Memory B cell (primary cell): ENCODE data around the gene TEKTIP1.

Experiments
- ATAC-seq: fragments of 150-1000 bp; cut with Tn5 transposase; 2 replicates; pipeline ENCODE4 v1.10.0; 2021; ENCODE audit warnings: low read depth, mild to moderate bottlenecking, moderate library complexity
- DNase-seq, 2 donors: peaks; one replicate each; pipeline ENCODE4 v3.0.0; 2022; ENCODE audit warnings: low spot score in 2 of 2
- H3K27ac Mint-ChIP-seq: one replicate; pipeline ENCODE4 v1.8.0; 2022; ENCODE audit warnings: mild to moderate bottlenecking, moderate library complexity, mixed read lengths
- H3K27me3 Mint-ChIP-seq: one replicate; pipeline ENCODE4 v1.8.0; 2022; ENCODE audit warnings: mixed read lengths
- H3K36me3 Mint-ChIP-seq: one replicate; pipeline ENCODE4 v1.8.0; 2022; ENCODE audit warnings: mild to moderate bottlenecking, mixed read lengths
- H3K4me1 Mint-ChIP-seq: one replicate; pipeline ENCODE4 v1.8.0; 2022; ENCODE audit warnings: mixed read lengths
- H3K4me3 Mint-ChIP-seq: one replicate; pipeline ENCODE4 v1.8.0; 2022; ENCODE audit warnings: mild to moderate bottlenecking, moderate library complexity, mixed read lengths
- H3K9me3 Mint-ChIP-seq: one replicate; pipeline ENCODE4 v1.8.0; 2022; ENCODE audit warnings: mixed read lengths

The TEKTIP1 gene

DNA sequence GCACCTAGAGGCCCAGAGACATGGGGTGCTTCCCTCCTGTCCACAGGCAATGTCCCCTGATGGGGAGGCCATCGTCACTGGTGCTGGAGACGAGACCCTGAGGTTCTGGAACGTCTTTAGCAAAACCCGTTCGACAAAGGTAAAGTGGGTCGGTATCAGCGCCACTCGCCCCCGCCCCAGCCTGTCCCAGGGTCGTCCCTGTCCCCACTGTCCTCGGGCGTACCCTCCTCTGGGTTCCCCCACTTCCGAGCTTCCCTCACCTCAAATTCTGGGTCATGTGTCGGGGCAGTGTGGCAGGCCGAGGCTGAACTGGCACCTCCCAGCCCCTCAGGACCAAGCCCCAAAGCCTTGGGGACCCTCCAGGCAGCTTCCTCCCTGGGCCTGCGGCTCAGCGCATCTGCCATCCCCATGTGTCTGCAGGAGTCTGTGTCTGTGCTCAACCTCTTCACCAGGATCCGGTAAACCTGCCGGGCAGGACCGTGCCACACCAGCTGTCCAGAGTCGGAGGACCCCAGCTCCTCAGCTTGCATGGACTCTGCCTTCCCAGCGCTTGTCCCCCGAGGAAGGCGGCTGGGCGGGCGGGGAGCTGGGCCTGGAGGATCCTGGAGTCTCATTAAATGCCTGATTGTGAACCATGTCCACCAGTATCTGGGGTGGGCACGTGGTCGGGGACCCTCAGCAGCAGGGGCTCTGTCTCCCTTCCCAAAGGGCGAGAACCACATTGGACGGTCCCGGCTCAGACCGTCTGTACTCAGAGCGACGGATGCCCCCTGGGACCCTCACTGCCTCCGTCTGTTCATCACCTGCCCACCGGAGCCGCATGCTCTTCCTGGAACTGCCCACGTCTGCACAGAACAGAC is 4.4 kb upstream of the TEKTIP1 start:
- H3K36me3 Mint-ChIP-seq: peaks cover 17% of the 10 kb centered on the region
- H3K4me1 Mint-ChIP-seq: no peaks in the 10 kb centered on the region
- no peak overlapping the region for H3K27ac Mint-ChIP-seq
- no peaks in the 10 kb centered on the region for H3K9me3 Mint-ChIP-seq
- DNase-seq: no peak
- H3K27me3 Mint-ChIP-seq: no peaks in the 10 kb centered on the region
- no peak overlapping the region for H3K4me3 Mint-ChIP-seq
- no peak for ATAC-seq

DNA sequence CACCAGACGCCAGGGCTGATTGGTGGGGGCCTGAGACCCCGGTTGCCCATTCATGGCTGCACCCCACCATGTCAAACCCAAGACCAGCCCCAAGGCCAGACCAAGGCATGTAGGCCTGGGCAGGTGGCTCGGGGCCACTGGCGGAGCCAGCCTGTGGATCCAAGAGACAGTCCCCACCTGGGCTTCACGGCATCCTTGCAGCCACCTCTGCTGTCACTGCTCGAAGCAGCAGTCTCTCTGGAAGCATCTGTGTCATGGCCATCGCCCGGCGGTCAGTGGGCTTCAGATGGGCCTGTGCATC is 3.8 kb upstream of the TEKTIP1 start:
- H3K9me3 Mint-ChIP-seq: no peaks in the 10 kb centered on the region
- peaks cover 19% of the 10 kb centered on the region for H3K36me3 Mint-ChIP-seq

DNA sequence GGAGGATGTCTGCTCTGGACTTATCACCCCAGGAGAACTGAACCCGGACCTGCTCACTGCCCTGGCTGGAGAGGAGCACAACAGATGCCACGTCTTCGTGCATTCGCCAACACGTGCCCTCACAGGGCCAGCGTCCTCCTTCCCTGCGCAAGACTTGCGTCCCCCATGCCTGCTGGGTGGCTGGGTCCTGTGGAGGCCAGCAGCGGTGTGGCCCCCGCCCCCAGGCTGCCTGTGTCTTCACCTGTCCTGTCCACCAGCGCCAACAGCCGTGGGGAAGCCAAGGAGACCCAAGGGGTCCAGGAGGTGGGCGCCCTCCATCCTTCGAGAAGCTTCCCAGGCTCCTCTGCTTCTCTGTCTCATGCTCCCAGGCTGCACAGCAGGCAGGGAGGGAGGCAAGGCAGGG is 3.4 kb upstream of the TEKTIP1 start:
- Mint-ChIP-seq H3K4me3 (no peak overlapping the region), H3K27me3 (no peaks in the 10 kb centered on the region), H3K4me1 (no peaks in the 10 kb centered on the region), H3K27ac (no peak overlapping the region), H3K9me3 (no peaks in the 10 kb centered on the region), H3K36me3 (peaks cover 19% of the 10 kb centered on the region)
- no peak for ATAC-seq
- no peak for DNase-seq

More for the DNA sequence above, 3.8 kb upstream of the TEKTIP1 start:
- DNase-seq (no peak), ATAC-seq (no peak)
- Mint-ChIP-seq H3K27me3 (no peaks in the 10 kb centered on the region), H3K27ac (no peak overlapping the region), H3K4me1 (no peaks in the 10 kb centered on the region), H3K4me3 (no peak overlapping the region)

DNA sequence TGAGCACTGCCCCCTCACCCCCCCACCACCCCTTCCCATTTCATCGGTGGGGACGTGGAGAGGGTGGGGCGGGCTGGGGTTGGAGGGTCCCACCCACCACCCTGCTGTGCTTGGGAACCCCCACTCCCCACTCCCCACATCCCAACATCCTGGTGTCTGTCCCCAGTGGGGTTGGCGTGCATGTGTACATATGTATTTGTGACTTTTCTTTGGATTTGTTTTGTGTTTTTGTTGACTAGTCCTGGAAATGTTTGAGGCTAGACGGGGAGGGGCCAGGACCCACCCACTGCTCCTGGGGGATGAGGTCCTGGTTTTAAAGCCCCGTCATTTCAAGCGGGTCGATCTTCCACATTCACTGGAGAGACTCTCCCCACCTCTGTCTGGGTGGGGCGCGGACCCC is 3.0 kb upstream of the TEKTIP1 start:
- ATAC-seq: no peak

DNA sequence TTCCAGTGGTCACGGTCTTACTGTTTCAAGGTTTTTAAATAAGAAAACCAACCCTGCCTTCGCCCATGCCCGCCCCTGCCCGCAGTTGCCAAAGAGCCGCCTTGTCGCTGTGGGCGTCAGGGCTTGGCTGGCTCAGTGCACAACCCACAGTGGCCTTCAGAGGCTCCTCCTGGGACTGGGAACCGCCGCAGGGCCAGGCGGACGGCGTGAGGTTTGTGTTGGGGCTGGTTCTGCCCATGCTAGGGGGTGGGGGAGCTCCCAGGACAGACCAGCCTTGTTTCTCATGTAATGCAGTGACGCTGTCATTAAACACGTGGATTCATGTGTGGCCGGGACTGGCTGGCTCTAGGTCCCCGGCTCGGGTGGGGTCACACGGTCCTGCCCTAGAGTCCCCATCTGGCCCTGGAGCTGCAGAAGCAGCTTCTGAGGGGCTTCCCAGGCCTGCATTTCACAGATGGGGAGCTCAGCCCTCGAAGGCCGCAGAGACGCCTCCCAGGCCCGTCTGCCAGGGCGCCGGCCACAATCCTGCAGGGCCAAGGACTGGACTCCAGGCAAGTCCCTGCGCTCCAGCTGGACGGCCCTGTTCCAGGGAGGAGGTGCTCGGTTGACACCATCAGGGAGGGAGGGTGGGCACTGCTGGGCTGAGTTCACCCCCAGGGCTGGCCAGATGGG is 2.4 kb upstream of the TEKTIP1 start:
- Mint-ChIP-seq H3K36me3 (peaks cover 19% of the 10 kb centered on the region), H3K27ac (peak overlapping the region; percentile 59), H3K4me3 (no peak overlapping the region), H3K9me3 (no peaks in the 10 kb centered on the region), H3K4me1 (no peaks in the 10 kb centered on the region), H3K27me3 (no peaks in the 10 kb centered on the region)
- ATAC-seq (no peak), DNase-seq (no peak)

More for the DNA sequence above, 3.0 kb upstream of the TEKTIP1 start:
- Mint-ChIP-seq H3K27me3 (no peaks in the 10 kb centered on the region), H3K9me3 (no peaks in the 10 kb centered on the region), H3K4me1 (no peaks in the 10 kb centered on the region), H3K4me3 (no peak overlapping the region), H3K27ac (no peak overlapping the region), H3K36me3 (peaks cover 19% of the 10 kb centered on the region)
- no peak for DNase-seq

DNA sequence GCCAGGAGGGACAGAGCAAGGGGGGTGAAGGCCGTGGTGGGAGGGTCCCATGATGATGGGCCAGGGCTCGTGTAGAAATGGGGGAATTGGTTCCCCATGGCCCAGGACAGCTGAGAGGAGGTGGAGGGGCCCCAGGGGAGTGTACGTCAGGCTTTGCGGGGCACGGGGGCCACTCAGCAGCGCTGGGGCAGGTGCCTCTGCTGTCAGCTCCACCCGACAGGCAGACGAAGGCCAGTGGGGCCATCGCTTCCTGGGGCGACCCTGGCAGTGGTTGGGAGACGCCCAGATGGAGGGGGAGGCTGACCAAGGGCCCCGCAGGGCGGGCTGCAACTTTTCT is 1.9 kb upstream of the TEKTIP1 start:
- no peaks in the 10 kb centered on the region for H3K9me3 Mint-ChIP-seq
- H3K36me3 Mint-ChIP-seq: peaks cover 19% of the 10 kb centered on the region
- H3K27me3 Mint-ChIP-seq: no peaks in the 10 kb centered on the region
- H3K4me3 Mint-ChIP-seq: no peak overlapping the region
- H3K4me1 Mint-ChIP-seq: no peaks in the 10 kb centered on the region
- ATAC-seq (no peak), DNase-seq (no peak)
- H3K27ac Mint-ChIP-seq: peak overlapping the region; percentile 59

DNA sequence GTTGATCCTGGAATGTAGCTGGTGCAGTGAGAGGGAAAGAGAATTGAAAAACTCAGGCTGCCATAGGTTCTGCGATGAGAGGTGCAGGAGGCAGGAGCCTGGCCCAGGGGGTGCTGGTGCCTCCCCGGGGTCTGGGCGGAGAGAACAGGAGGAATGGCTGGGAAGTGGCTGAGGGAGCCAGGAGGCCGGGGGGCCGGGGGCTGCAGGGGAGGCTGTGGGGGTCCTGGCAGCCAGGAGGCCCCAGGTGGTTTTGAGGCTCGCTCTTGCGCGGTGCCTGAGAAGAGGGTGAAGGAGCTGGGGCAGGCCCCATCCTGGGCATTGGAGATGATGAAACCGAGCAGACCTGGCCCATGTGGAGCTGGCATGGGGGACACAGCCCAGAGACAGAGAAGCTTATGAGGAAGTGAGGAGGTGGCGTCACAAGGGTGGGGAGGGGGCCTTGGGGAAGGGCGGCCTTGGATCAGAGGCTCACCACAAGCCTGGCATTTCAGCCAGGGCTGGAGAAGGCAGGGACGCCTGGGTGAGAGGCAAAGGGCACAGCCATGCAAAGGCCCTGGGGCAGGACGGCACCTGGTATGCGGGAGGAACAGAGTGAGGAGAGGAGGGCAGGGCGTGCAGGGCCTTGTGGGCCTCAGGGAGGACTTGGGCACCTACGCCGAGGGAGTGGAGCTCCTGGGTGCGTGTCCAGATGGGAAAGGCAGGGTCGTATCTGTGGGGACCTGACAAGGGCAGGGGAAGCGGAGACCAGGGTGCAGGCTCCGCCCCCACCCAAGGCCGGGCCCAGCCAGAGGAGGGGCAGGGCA is 1.3 kb upstream of the TEKTIP1 start:
- Mint-ChIP-seq H3K4me1 (no peaks in the 10 kb centered on the region), H3K4me3 (no peak overlapping the region), H3K27ac (peak overlapping the region; percentile 59), H3K27me3 (no peaks in the 10 kb centered on the region), H3K9me3 (no peaks in the 10 kb centered on the region), H3K36me3 (peaks cover 16% of the 10 kb centered on the region)
- no peak for ATAC-seq
- no peak for DNase-seq

DNA sequence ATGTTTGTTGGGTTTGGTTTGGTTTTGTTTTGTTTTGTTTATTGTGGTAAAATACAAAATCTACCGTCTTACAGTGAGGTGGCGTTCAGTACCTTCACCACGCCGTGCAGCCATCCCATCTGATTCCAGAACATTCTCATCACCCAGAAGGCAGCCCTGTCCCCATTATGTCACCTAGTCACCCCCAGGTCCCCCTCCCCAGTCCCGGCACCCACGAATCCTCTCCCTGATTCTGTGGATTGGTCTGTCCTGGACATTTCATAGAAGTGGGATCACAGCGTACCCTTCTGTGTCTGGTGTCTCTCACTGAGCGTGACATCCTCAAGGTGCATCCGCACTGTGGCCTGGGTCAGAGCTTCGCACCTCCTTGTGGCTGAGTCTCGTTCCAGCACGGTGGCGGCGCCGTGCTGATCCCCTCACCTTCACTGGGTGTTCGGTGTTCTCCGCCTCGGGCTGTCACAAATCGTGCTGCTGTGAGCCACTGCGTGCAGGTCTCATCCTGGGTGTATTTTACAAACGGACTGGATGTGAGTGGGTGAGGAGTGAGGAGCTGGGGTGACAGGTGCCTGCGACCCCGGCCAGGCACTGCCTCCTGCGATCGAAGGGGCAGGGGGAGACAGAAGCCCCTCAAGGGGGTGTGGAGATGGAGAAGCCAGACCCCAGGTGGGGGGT is 580 bp upstream of the TEKTIP1 start:
- H3K9me3 Mint-ChIP-seq: no peaks in the 10 kb centered on the region

DNA sequence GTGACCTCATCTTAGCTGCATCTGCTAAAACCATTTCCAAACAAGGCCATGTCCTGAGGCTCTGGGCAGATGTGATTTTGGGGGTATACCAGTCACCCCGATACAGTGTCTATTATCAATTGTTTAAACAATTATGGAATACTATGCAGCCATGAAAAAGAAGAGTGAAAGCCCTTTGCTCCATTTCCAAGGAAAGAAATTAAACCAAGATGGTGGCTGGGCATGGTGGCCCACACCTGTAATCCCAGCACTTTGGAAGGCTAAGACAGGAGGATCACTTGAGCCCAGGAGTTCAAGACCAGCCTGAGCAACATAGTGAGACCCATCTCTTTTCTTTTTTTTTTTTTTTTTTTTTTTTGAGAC is 763 bp downstream of the TEKTIP1 start:
- DNase-seq (no peak), ATAC-seq (no peak)
- no peaks in the 10 kb centered on the region for H3K27me3 Mint-ChIP-seq
- H3K36me3 Mint-ChIP-seq: peaks cover 11% of the 10 kb centered on the region
- H3K4me3 Mint-ChIP-seq: no peak overlapping the region
- H3K27ac Mint-ChIP-seq: no peak overlapping the region
- no peaks in the 10 kb centered on the region for H3K4me1 Mint-ChIP-seq
- H3K9me3 Mint-ChIP-seq: no peaks in the 10 kb centered on the region

More for the DNA sequence above, 580 bp upstream of the TEKTIP1 start:
- ATAC-seq (no peak), DNase-seq (no peak)
- no peak overlapping the region for H3K27ac Mint-ChIP-seq
- H3K27me3 Mint-ChIP-seq: no peaks in the 10 kb centered on the region
- H3K36me3 Mint-ChIP-seq: peaks cover 15% of the 10 kb centered on the region
- no peaks in the 10 kb centered on the region for H3K4me1 Mint-ChIP-seq
- H3K4me3 Mint-ChIP-seq: no peak overlapping the region

DNA sequence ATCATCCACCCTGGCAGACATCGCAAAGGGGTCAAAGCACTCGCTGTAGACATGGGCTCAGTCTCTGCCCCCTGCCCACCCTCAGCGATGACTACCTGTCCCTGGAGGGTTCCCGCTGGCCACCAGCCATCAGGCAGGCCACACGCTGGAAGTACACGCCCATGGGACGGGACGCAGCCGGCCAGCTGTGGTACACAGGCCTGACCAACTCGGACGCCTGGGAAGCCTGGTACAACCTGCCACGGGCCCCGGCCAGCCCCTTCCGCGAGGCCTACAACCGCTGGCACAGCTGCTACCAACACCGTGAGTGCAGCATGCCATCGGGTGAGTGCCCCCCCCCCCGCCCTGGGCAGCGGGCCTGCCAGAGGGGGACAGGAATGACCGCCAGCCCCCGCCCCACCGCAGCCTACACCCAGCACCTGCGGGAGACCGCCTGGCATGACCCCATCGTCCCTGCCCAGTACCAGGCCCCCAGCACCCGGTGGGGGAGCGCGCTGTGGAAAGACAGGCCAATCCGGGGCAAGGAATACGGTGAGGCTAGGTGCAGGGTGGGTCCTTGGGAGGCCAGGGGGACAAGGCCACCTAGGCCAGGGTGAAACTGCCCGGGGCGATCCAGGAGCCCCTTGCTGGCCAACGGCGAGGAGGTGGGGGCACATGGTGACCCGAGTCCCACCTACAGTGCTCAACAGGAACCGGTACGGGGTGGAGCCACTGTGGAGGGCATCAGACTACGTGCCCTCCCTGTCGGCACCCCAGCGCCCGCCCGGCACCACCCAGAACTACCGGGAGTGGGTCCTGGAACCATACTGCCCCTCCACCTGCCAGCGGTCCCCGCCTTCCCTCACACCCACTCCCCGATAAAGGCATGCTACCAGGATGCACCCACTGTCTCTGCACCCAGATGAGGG is 4.4 kb downstream of the TEKTIP1 start:
- Mint-ChIP-seq H3K4me1 (peaks cover 8% of the 10 kb centered on the region), H3K27ac (no peak overlapping the region), H3K4me3 (no peak overlapping the region), H3K36me3 (peaks cover 12% of the 10 kb centered on the region), H3K27me3 (no peaks in the 10 kb centered on the region), H3K9me3 (no peaks in the 10 kb centered on the region)
- no peak for DNase-seq
- ATAC-seq: no peak

DNA sequence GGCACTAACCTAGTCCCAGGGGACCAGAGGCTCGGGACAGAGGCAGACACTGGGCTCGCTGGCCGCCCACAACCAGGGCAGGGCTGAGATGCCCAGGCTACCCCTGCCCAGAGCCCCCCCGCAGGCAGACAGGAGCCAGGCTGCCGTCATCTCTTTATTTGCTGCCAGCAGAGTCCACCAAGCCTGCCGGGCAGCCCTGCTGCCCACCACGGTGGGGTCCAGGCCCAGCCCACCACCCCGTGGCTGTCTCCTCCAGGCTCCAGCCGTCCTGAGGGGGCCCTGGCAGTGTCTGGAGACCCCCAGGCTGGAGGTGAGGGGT is 5.0 kb downstream of the TEKTIP1 start:
- Mint-ChIP-seq H3K27ac (no peak overlapping the region), H3K9me3 (no peaks in the 10 kb centered on the region), H3K27me3 (no peaks in the 10 kb centered on the region), H3K4me1 (peaks cover 8% of the 10 kb centered on the region), H3K36me3 (peaks cover 12% of the 10 kb centered on the region), H3K4me3 (no peak overlapping the region)
- DNase-seq: no peak
- no peak for ATAC-seq

DNA sequence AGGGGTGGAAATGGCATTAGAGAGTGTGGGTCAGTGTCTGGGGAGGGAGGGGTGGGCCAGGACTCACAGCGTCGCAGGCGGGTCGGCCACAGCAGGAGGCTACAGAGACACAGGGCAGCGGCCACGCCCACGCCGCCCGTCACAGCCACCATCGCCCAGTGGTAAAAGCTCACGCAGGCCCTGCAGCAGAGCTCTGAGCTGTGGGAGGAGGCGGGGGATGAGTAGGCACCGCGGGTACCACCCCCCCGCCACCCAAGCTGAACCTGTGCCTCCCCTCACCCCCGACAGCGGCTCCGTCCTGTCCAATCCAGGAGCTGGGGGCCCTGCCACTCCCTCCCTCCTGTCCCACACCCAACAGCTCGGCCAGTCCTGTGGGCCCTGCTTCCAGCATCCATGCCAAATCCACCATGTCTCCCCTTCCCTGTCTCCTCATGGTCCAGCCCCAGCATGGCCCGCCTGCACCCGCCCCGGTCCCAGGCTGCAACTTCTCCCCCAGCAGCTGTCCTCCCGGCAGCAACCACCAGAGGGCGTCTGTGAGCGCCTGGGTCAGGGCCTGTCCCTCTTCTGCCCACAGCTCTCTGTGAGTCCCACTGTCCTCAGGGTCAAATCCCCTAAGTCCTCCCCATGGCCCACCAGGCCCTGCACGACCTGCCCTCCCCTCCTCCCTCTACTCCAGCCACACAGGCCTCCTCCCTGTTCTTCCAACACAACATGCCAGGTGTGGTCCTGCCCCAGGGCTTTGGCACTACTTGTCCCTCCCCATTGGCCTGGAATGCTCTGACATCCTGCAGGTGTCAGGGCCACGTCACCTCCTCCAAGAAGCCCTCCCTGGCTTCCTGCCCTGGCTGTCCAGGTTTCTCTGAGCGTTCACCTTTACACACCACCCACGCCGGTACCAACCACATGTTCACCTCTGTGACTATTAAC is 6.0 kb downstream of the TEKTIP1 start:
- Mint-ChIP-seq H3K4me1 (peaks cover 8% of the 10 kb centered on the region), H3K9me3 (no peaks in the 10 kb centered on the region), H3K4me3 (no peak overlapping the region), H3K27me3 (no peaks in the 10 kb centered on the region), H3K27ac (peak overlapping the region; percentile 71), H3K36me3 (peaks cover 7% of the 10 kb centered on the region)
- DNase-seq (peak; percentile 80 to 94), ATAC-seq (peak; percentile 71)

DNA sequence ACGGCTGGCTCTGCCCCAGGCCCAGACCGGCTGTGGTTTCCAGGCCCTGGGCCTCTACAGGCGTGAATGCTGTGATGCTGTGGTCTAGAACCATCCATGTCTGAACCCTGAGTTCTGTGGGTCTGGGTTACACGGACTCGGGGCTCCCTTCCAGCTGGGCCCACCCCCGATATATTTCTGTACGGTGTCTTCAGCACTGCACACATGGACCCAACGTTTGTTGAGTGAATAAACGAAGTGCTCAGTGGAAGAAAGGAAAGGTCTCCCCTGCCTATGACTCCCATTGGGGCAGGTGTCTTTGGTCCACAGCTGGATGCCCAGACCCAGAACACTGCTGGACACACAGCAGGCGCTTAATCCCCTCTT is 6.7 kb downstream of the TEKTIP1 start:
- peaks cover 8% of the 10 kb centered on the region for H3K4me1 Mint-ChIP-seq
- no peaks in the 10 kb centered on the region for H3K9me3 Mint-ChIP-seq
- DNase-seq: no peak
- no peaks in the 10 kb centered on the region for H3K27me3 Mint-ChIP-seq
- peaks cover 7% of the 10 kb centered on the region for H3K36me3 Mint-ChIP-seq
- peak overlapping the region; percentile 71 for H3K27ac Mint-ChIP-seq
- H3K4me3 Mint-ChIP-seq: no peak overlapping the region
- no peak for ATAC-seq
